K562 (cell line): ENCODE results near the gene VDR. TPM values are rescaled to one million over a fixed set of nuclear protein-coding genes. Genes with fewer than 3 reads are reported as not detected.

Source experiments
- BRF1 ChIP-seq: IDR thresholded peaks from 3 replicates; pipeline ENCODE4 v1.6.1; 2011; ENCODE audit warnings: borderline replicate concordance, mild to moderate bottlenecking; ENCODE audit not compliant: insufficient read length; ENCODE audit errors: extremely low read depth
- CREB3 ChIP-seq: fragments of 450-650 bp; conservative IDR thresholded peaks from 2 replicates; pipeline ENCODE4 v1.6.1; 2016; ENCODE audit warnings: missing genetic modification characterization, low read depth, mild to moderate bottlenecking, missing compliant biosample characterization, moderate library complexity
- HDAC1 ChIP-seq, 2 experiments: fragments of 450-650 bp; IDR thresholded peaks; 2 replicates each; pipeline ENCODE4 v1.6.1; 2016 to 2017; ENCODE audit warnings: inconsistent platforms in 1 of 2, mild to moderate bottlenecking in 1 of 2, moderate library complexity in 1 of 2
- KLF16 ChIP-seq: IDR thresholded peaks from 2 replicates; pipeline ENCODE4 v1.6.1; 2016; ENCODE audit warnings: antibody characterized with exemption
- RERE ChIP-seq: sonication (generic); formaldehyde crosslinking; IDR thresholded peaks from 2 replicates; pipeline ENCODE4 v1.8.0; 2023; ENCODE audit warnings: missing genetic modification reagents, mild to moderate bottlenecking, borderline replicate concordance
- ZKSCAN1 ChIP-seq: fragments of 150-350 bp; IDR thresholded peaks from 2 replicates; pipeline ENCODE4 v1.6.1; 2016; ENCODE audit warnings: low read depth, low read length
- ZNF133 ChIP-seq: fragments of 250-450 bp; sonication (Bioruptor Pico); IDR thresholded peaks from 2 replicates; pipeline ENCODE4 v1.4.0; 2020; ENCODE audit warnings: mild to moderate bottlenecking
- polyA plus RNA-seq, 8 experiments: library from polyadenylated mRNA; depleted of rRNA in 4 of 8; stranded (reverse) in 5 of 8; unstranded in 3 of 8; fragments of >200 nt; fragmentation: Nextera tagmentation in 2 of 8; fragmentation: Illumina TruSeq in 1 of 8; extraction: Ambion mirVana in 2 of 8; extraction: Trizol in 1 of 8; gene quantifications; 2 replicates each; pipeline versions ENCODE4 v1.2.1 to v1.2.3, GENCODE V29; 2011 to 2014; ENCODE audit warnings: inconsistent platforms in 1 of 8, missing spikeins in 1 of 8
- total RNA-seq, 7 experiments: library from RNA; depleted of rRNA in 6 of 7; stranded (reverse); fragments of >200 nt in 6 of 7; fragmentation: Illumina TruSeq in 2 of 7; extraction: Trizol in 2 of 7; gene quantifications; 2 replicates each; pipeline versions ENCODE4 v1.2.1 to v1.2.3, GENCODE V29; 2011 to 2021; ENCODE audit warnings: low replicate concordance in 1 of 7

VDR gene
- total and polyA plus RNA-seq, 9 of the 15 experiments (the other 6 are each of a cell fraction or from before 2014, with no cell fraction given), result 0.61 to 4.8 (median 2.0) TPM

GRCh38 chr12:47877081-47877480 is 27.7 kb downstream of the VDR start (continued):
- no peak for TF ChIP-seq RERE (CRISPR knock-in tag)
- TF ChIP-seq ZKSCAN1, result no peak
- TF ChIP-seq HDAC1 (IDR thresholded peaks at IDR 0.05), result no peak
- no peak for TF ChIP-seq BRF1
- TF ChIP-seq KLF16, result no peak
- TF ChIP-seq CREB3 (tag), result no peak
- TF ChIP-seq ZNF133 (CRISPR knock-in tag), result no peak
